Brain microvascular endothelial cell (primary cell): ENCODE measurements around the gene NPRL2.
A peak's percentile ranks its signal among the peaks of the same experiment; 100 is the strongest.

ENCODE experiments used
- DNase-seq: peaks from one replicate; pipeline ENCODE4 v3.0.0-alpha.2; 2020
- H3K27ac ChIP-seq: fragments of 250-450 bp; sonication (Bioruptor Pico); 2 replicates; pipeline ENCODE4 v1.5.1; 2020; ENCODE audit warnings: mild to moderate bottlenecking, moderate library complexity
- H3K27me3 ChIP-seq: fragments of 250-450 bp; sonication (Bioruptor Pico); replicated peaks from 2 replicates; pipeline ENCODE4 v1.5.1; 2020; ENCODE audit warnings: mild to moderate bottlenecking
- H3K36me3 ChIP-seq: fragments of 250-450 bp; sonication (Bioruptor Pico); replicated peaks from 2 replicates; pipeline ENCODE4 v1.5.1; 2020; ENCODE audit warnings: mild to moderate bottlenecking
- H3K4me3 ChIP-seq: 2 replicates; pipeline ENCODE4 v1.5.1; 2011; ENCODE audit warnings: low read depth, mild to moderate bottlenecking, control low read depth, low read length, moderate library complexity
- CTCF ChIP-seq: IDR thresholded peaks from 2 replicates; pipeline ENCODE4 v1.5.1; 2011; ENCODE audit warnings: low read depth, mild to moderate bottlenecking, moderate library complexity, low read length, control low read depth, inconsistent platforms; ENCODE audit errors: missing control alignments
- in situ Hi-C: cut with HindIII; loops from 2 replicates; pipeline ENCODE4 v1.10.0; 2017; ENCODE audit warnings: low sequenced_read_pairs, low pct_ligation_motif_present

The NPRL2 gene

GRCh38 chr3:50325497-50326181 lies 24.9 kb downstream of the NPRL2 start:
- no peak for TF ChIP-seq CTCF
- peaks cover 17% of the 10 kb centered on the region for H3K36me3 ChIP-seq

GRCh38 chr3:50325113-50325480 lies 25.5 kb downstream of the NPRL2 start:
- peaks cover 12% of the 10 kb centered on the region for H3K36me3 ChIP-seq
- no peak overlapping the region for H3K27ac ChIP-seq
- in situ Hi-C loops, result no loop called here
- no peak overlapping the region for H3K4me3 ChIP-seq
- no peaks in the 10 kb centered on the region for H3K27me3 ChIP-seq
- TF ChIP-seq CTCF, result no peak
- no peak for DNase-seq

More at GRCh38 chr3:50325497-50326181, 24.9 kb downstream of the NPRL2 start:
- Histone ChIP-seq H3K4me3 (no peak overlapping the region), H3K27ac (no peak overlapping the region), H3K27me3 (no peaks in the 10 kb centered on the region)
- in situ Hi-C loops, result no loop called here
- no peak for DNase-seq

- no peak overlapping the region for H3K4me3 ChIP-seq
- H3K36me3 ChIP-seq, result peaks cover 10% of the 10 kb centered on the region
- peak; percentile 97 for TF ChIP-seq CTCF
- in situ Hi-C loops, result no loop called here
- H3K27ac ChIP-seq, result no peak overlapping the region
- no peaks in the 10 kb centered on the region for H3K27me3 ChIP-seq
- DNase-seq, result peak; percentile 72
Observed at GRCh38 chr3:50324351-50325112, 26.0 kb downstream of the NPRL2 start.

GRCh38 chr3:50323614-50324199 lies 26.9 kb downstream of the NPRL2 start:
- in situ Hi-C loops, result no loop called here
- no peak overlapping the region for H3K27ac ChIP-seq
- peak; percentile 8 for TF ChIP-seq CTCF
- peaks cover 8% of the 10 kb centered on the region for H3K36me3 ChIP-seq
- DNase-seq, result no peak
- H3K4me3 ChIP-seq, result no peak overlapping the region
- H3K27me3 ChIP-seq, result no peaks in the 10 kb centered on the region

- DNase-seq, result no peak
- no peaks in the 10 kb centered on the region for H3K27me3 ChIP-seq
- H3K36me3 ChIP-seq, result peaks cover 10% of the 10 kb centered on the region
- H3K27ac ChIP-seq, result no peak overlapping the region
- H3K4me3 ChIP-seq, result no peak overlapping the region
- TF ChIP-seq CTCF, result no peak
- in situ Hi-C loops, result no loop called here
Observed at GRCh38 chr3:50323092-50323600, 27.4 kb downstream of the NPRL2 start.
